NCI-H2196 treated with DMSO at 0.1 percent for 48 hours (cell line): ENCODE data around the gene CDHR5.
A peak's percentile ranks its signal among the peaks of the same experiment; 100 is the strongest.

Experiments used
- DNase-seq: peaks from one replicate; lab custom pipeline; 2025; ENCODE audit not compliant: unreplicated experiment; lab: John Stamatoyannopoulos, UW

CDHR5 gene

GRCh38 chr11:568306-569157 is 56.2 kb downstream of the CDHR5 start:
- peak; percentile 93 for DNase-seq

DNA sequence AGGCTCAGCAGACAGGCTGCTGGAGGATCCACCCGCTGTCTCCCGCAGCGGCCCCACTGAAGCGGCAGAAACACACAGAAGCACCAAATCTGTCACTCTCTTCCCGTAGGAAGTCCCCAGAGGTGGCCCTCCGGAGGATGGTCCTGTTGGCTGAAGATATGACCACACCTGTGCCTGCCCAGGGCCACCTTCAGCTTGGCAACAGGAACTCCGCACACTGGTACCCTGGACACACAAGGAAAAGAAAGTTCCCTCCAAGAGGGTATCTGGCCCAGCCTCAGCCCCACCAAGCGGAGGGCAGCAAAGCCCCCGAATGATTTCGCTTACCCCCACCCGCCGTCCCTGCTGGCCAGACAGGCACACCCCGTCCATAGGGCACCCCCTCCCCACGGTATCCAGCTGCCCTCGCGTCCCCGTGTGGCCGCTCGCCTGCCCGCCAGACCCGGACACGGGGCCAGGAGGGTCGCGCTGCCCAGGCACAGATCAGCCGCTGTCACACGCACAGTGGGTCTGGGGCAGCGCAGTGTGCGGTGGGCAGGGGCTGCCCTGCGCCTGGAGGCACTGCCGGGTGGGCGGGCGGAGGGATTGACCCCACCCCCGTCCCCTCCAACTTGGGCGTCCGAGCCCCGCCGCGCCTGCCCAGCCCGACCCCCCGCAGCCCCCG is 57.0 kb downstream of the CDHR5 start:
- DNase-seq = no peak

GRCh38 chr11:567011-567628 is 57.6 kb downstream of the CDHR5 start:
- DNase-seq = no peak
